T1000 (cell line): ENCODE results near the gene ITIH5.
"Not testable (repeated sequence)": the region's sequence is repeated elsewhere in the genome, so short reads cannot be mapped to it uniquely, and the experiment has no call there.

Experiments used
- DNase-seq: peaks from one replicate; lab custom pipeline; 2025; ENCODE audit warnings: mixed read lengths; lab: John Stamatoyannopoulos, UW

The ITIH5 gene

GRCh38 chr10:7666253-7667023 is at the start of gene ITIH5:
Gene ITIH5, minus strand, starts transcription at chr10:7666966. Its CDS starts 74 bp downstream, at chr10:7666892.
- no peak for DNase-seq

- no peak for DNase-seq
These were observed 48.7 kb upstream of the ITIH5 start for GRCh38 chr10:7715515-7715914.

GRCh38 chr10:7711075-7711474 is 44.3 kb upstream of the ITIH5 start:
- not testable (repeated sequence) for DNase-seq

- DNase-seq, result no peak
These were observed 43.7 kb upstream of the ITIH5 start for GRCh38 chr10:7710446-7710845.

- no peak for DNase-seq
These were observed 42.1 kb upstream of the ITIH5 start for GRCh38 chr10:7708832-7709231.

GRCh38 chr10:7707858-7708622 is 41.3 kb upstream of the ITIH5 start:
- no peak for DNase-seq

GRCh38 chr10:7707102-7707501 is 40.3 kb upstream of the ITIH5 start:
- DNase-seq, result no peak

- DNase-seq, result no peak
These were observed 39.8 kb upstream of the ITIH5 start for GRCh38 chr10:7706534-7707073.

- no peak for DNase-seq
These were observed 38.6 kb upstream of the ITIH5 start for GRCh38 chr10:7705341-7705740.

- DNase-seq, result no peak
These were observed 37.6 kb upstream of the ITIH5 start for GRCh38 chr10:7704071-7705016.

- no peak for DNase-seq
These were observed 36.4 kb upstream of the ITIH5 start, which contains the start of gene ITIH2 for GRCh38 chr10:7703140-7703539. Gene ITIH2, plus strand, starts transcription at chr10:7703316. Its CDS starts 119 bp downstream, at chr10:7703435.

- DNase-seq, result no peak
These were observed 35.6 kb upstream of the ITIH5 start for GRCh38 chr10:7702288-7702812.

- no peak for DNase-seq
These were observed 34.5 kb upstream of the ITIH5 start for GRCh38 chr10:7701158-7701742.

GRCh38 chr10:7700577-7701125 is 33.9 kb upstream of the ITIH5 start:
- no peak for DNase-seq

GRCh38 chr10:7697426-7697825 is 30.7 kb upstream of the ITIH5 start:
- no peak for DNase-seq

- DNase-seq, result no peak
These were observed 29.8 kb upstream of the ITIH5 start for GRCh38 chr10:7696545-7696944.

GRCh38 chr10:7693194-7693593 is 26.4 kb upstream of the ITIH5 start:
- DNase-seq, result not testable (repeated sequence)

- DNase-seq, result not testable (repeated sequence)
These were observed 25.6 kb upstream of the ITIH5 start for GRCh38 chr10:7692368-7692767.

GRCh38 chr10:7690885-7691597 is 24.3 kb upstream of the ITIH5 start:
- not testable (repeated sequence) for DNase-seq

- DNase-seq, result no peak
These were observed 22.8 kb upstream of the ITIH5 start for GRCh38 chr10:7689591-7689990.
